SIG-M5 treated with dmso at 0.1 percent for 504 hours (cell line): ENCODE results near the gene KRT81.
"Not testable (repeated sequence)": the region's sequence is repeated elsewhere in the genome, so short reads cannot be mapped to it uniquely, and the experiment has no call there.

ENCODE experiments used
- DNase-seq: peaks from one replicate; lab custom pipeline; 2025; ENCODE audit not compliant: unreplicated experiment; lab: John Stamatoyannopoulos, UW

KRT81 gene

GRCh38 chr12:52278575-52279421, 12.5 kb downstream of the KRT81 start:
- DNase-seq, result peak; percentile 56

GRCh38 chr12:52277486-52278245, 13.7 kb downstream of the KRT81 start:
- DNase-seq, result no peak

GRCh38 chr12:52275686-52276085, 15.6 kb downstream of the KRT81 start:
- no peak for DNase-seq

DNA sequence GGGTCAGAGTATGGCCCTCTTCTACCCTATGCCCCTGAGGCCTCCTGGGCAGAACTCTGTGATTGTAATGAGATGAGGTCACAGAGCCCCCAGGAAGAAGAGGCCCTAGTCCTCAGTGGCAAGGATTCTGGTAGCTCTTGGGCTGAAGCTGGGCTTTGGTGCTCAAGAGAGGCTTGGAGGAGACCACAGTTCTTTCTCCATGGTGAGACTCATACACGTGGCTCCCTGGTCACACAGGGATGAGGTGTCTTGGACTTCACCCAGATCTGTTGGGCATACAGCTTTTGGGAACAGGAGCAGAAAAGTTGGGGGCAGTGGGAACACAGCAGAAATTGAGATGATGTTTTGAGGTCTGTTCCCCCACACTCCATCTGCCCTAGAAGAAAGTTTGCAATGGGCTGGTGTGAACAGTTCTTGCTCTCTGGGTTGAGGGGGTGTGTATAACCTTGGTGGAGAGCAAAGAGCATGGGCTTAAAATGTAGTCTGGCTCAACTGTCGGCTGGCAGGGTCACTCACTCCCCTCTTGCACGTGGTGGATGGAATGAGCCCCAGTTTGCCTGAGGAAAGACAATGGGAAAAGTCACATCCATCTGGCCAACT, 16.7 kb downstream of the KRT81 start, which contains the start of gene KRT86:
TSS of gene KRT86 (plus strand) at position 125 of the 600 bp plus-strand sequence. CDS start 27,272 bp downstream, outside the sequence.
- no peak for DNase-seq

- DNase-seq, result no peak
Observed at GRCh38 chr12:52271158-52271557, 20.2 kb downstream of the KRT81 start.

DNA sequence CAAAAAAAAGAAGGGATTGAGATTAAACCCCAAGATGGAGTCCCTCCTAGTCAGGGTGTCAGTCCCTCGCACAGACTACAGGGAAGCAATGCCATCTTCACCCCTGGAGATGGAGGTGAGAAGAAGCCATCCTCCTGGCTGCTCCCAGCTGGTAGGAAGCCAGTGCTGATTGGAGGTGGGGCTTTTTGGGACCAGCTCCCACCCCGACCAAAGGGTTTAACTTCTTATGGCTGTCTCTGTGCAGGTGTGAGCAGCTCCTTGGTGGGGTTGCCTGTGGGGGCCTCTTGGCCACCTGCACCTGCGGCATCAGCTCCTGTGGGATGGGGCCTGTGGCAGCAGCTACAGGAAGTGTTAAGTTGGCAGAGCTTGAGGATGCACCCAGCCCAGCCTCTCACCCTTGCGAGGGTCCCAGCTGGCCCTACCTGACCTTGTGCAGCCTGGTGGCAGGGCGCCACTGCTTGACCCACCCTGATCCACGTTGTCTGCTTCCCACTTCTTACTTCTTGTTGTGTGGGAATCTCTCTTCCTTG, 20.7 kb downstream of the KRT81 start:
- no peak for DNase-seq

GRCh38 chr12:52268212-52268611, 23.1 kb downstream of the KRT81 start:
- no peak for DNase-seq

DNA sequence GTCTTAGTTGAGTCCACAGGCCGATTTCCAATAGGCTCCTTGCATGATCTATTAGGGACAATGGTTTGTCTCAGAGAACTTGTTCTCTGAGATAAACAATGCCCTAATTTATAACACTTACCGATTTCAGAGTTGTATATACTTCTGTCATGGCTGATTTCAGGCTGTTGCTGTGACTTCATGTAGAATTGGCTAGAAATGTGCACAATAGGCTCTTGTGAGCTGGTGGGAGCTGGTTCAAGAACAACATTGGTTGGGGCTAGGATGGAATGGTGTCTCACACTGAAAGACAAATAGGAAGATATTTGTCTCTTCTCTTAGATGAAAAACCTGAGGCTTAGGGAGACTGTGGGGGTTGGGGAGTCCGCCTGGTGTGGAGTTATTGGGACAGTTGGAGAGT, 23.6 kb downstream of the KRT81 start:
- DNase-seq, result no peak

DNA sequence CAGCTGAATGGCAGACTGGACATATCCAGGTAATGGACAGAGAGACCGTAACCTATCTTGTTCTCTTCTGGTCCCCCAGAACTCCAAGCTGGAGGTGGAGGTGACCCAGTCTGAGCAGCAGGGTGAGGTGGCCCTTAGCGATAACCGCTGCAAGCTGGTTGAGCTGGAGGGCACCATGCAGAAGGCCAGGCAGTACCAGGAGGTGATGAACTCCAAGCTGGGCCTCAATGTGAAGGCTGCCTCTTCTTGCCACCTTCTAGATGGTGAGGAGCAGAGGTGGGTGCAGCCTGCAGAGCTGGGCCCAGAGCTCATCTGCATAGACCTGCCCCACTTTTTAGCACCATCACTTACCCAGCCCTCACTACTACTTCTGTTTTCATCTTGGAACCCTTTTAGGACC, 24.1 kb downstream of the KRT81 start:
- DNase-seq, result no peak

DNA sequence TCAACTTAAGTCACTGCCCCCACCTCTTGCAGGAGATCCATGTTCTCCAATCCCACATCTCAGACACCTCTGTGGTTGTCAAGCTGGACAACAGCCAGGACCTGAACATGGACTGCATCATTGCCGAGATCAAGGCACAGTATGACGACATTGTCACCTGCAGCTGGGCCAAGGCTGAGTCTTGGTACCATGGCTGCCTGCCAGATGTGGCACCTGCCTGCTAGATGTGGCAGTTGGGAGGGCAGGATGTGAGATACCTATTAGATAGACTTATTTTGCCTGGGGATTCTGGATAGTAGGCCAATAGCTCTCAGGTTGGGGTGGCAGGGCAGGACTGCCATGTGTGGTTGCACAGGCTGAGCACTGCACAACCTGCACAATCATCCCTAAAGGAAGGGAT, 24.8 kb downstream of the KRT81 start:
- no peak for DNase-seq

DNA sequence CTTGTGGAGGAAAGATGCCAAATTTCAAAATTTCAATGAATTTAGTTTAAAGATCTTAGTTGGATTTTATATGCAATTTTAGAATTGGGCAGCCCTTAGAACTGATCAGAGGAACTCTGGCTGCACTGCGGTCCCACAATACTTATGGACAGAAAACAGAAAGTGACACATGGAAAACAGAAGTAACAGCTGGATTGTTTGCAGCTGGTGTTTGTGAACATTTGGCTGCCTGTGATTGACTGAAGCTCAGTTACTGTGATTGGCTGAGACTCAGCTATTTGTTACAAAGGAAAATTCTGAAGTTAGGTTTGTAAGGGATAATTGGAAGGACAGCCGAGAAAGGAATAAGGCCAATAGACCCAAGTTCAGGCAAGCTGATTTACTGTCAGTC, 26.9 kb downstream of the KRT81 start:
- no peak for DNase-seq

DNA sequence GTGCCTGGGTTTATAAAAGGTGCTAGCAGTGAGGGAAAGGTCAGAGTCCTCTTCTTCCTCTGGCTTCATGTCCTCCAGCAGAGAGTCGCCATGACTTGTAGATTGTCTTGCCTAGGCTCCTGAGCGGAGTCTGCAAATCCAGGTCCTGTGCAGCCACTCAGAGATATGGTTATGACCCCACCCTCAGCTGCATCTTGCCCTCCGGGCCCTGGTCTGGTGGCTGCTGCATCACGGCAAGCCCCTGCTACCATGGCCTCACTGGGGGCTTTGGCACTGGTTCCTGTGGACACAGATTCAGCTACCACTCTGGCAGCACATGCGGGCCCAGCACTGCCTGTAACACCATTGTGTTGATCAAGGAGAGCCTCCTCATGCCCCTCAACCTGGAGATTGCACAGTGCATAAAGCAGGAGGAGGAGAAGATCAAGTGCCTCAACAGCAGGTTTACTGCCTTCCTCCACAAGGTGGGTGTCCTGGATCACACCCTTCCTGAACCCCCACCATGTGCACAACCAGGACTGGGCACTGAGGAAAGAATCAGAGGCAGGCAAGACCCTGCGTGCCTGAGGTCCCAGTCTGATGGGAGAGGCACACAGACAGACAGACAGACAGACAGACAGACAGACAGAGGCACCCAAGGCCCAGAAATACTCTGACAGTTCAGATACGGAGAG, 27.4 kb downstream of the KRT81 start:
- no peak for DNase-seq

DNA sequence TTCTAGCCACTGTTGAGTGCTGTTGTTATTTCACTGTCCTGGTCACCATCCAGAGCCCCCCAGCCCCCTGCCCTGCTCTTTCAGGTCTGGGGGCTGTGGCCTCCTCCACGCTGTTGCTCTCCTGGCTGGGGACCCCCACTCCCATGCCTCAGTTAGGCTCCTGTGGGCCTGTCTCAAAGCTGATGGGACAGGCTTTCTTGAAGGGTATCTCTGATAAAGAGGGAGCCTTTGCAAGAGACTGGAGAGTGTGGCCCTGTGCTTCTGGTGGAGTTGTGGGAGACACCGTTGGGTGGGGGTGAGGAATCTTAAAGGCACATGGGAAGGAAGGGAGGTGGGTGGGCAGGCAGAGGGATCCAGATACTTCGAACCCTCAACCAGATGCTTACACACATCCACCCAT, 29.0 kb downstream of the KRT81 start:
- no peak for DNase-seq

DNA sequence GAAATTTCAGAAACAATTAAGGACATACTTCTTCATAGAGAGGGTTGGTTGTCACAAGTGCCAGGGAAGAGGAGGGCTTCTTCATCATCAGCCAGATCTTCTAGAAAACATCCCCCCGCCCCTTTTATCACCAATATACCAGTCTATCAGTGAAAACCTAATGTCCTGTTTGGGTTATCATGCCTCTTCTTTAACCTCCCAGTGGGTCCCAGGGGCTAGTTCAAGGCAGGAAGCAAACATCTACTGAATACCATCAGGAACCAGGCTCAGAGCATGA, 30.2 kb downstream of the KRT81 start:
- no peak for DNase-seq

GRCh38 chr12:52260361-52261207, 30.8 kb downstream of the KRT81 start:
- DNase-seq, result no peak

GRCh38 chr12:52259657-52260243, 31.6 kb downstream of the KRT81 start:
- DNase-seq, result no peak

DNA sequence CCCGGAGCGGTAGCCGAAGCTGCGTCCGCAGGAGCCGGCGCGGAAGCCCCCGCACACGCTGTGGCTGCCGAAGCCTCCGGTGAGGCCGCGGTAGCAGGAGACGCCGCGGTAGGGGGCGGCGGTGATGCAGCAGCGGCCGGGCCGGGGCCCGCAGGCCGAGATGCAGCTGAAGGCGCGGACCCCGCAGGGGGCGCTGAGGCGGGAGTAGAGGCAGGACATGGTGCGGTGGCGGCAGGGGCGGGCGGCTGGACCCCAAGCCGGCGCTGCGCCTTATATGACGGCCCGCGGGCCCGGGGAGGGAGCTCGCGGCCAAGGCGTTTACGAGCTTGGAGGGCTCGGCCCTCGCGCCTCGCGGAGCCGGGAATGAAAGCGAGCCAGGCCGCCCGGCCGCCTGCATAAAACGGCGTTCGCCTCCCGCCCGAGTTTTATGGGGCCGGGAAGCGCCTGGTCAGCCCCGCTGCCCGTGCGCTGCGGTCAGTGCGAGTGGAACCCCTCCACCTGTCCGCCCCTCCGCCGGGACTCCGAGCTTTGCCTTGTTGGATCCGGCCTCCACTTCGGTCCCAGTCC, 32.9 kb downstream of the KRT81 start:
- no peak for DNase-seq

DNA sequence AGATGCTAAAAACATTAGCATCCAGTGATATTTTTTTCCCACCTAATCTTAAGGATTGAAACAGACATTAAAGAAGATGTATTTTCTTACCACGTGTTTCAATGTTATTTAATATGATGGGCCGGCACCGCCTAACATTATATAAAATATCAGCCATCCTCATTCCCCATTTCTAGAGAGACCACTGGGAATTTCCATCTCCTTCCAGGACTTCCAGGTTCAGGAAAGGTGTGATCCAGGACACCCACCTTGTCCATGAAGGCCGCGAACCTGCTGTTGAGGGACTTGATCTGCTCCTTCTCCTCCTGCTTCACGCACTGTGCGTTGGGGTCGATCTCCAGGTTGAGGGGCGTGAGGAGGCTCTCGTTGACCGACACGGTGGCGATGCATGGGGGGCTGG, 33.4 kb downstream of the KRT81 start:
- not testable (repeated sequence) for DNase-seq

GRCh38 chr12:52257074-52257551, 34.2 kb downstream of the KRT81 start:
- DNase-seq, result no peak

DNA sequence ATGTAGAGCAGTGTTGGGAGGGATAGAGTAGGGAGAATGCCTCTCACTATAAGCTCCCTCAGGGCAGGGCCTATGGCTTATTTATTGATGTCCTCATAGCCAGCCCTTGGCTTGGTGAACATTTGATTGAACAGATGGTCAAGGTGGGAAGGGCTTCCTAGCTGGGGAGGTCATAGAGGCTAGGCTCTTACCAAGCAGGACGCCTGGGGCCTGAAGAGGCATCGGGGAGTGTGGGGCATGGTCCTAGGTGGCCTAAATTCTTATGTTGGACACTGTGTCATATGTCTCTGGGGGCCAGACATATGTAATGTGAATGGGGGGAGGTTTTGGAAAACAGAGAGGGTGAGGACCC, 34.8 kb downstream of the KRT81 start:
- no peak for DNase-seq
